Measurements from ENCODE around the gene OPN3. TPM values are rescaled to one million over a fixed set of nuclear protein-coding genes. Genes with fewer than 3 reads are reported as not detected.

The OPN3 gene
- total RNA-seq, 6 donors from 2014 or later, result 11.5 to 63.4 (median 30.2) TPM

DNA sequence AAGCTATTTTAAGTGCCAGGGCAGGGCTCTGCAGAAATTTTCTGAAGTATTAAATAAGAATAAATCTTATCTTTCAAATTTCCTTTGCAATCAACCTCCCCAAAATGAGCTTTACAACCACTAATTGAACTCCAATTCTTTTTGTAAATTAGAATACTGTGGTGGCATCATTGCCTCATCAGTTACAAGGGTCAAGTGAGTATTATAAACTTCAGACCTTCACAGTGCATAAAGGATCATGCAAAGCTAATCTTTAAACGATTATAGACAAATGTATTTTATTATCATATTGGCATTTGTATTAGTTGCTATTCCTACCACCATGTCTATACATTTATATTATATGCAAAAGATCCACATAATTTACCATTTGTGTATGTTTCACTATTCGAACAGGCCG, 7.2 kb downstream of the OPN3 start:
- H3K36me3 ChIP-seq, result peaks cover 0 to 10% (median under 1%) of the 10 kb centered on the region in 4 donors
- 88 to 97% methylated on average over 3 of the region's 3 CpGs for WGBS, 2 donors
- no peaks in the 10 kb centered on the region for H3K27me3 ChIP-seq
- H3K4me1 ChIP-seq, result peaks cover 2 to 7% (median 5%) of the 10 kb centered on the region in 4 donors
- DNase-seq, result no peak
- H3K4me3 ChIP-seq, result no peak overlapping the region
- TF ChIP-seq POLR2A (IDR thresholded peaks at IDR 0.05), result no peak
- TF ChIP-seq, protein P1, sequence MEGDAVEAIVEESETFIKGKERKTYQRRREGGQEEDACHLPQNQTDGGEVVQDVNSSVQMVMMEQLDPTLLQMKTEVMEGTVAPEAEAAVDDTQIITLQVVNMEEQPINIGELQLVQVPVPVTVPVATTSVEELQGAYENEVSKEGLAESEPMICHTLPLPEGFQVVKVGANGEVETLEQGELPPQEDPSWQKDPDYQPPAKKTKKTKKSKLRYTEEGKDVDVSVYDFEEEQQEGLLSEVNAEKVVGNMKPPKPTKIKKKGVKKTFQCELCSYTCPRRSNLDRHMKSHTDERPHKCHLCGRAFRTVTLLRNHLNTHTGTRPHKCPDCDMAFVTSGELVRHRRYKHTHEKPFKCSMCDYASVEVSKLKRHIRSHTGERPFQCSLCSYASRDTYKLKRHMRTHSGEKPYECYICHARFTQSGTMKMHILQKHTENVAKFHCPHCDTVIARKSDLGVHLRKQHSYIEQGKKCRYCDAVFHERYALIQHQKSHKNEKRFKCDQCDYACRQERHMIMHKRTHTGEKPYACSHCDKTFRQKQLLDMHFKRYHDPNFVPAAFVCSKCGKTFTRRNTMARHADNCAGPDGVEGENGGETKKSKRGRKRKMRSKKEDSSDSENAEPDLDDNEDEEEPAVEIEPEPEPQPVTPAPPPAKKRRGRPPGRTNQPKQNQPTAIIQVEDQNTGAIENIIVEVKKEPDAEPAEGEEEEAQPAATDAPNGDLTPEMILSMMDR (IDR thresholded peaks at IDR 0.05), result no peak
- no peak for TF ChIP-seq POLR2AphosphoS5 (IDR thresholded peaks at IDR 0.05)
- TF ChIP-seq EP300 (IDR thresholded peaks at IDR 0.05), result no peak
- no peak for ATAC-seq (ENCODE audit: low FRiP score in 2 of 2)
- no peaks in the 10 kb centered on the region for H3K9me3 ChIP-seq
- no peak overlapping the region for H3K27ac ChIP-seq

DNA sequence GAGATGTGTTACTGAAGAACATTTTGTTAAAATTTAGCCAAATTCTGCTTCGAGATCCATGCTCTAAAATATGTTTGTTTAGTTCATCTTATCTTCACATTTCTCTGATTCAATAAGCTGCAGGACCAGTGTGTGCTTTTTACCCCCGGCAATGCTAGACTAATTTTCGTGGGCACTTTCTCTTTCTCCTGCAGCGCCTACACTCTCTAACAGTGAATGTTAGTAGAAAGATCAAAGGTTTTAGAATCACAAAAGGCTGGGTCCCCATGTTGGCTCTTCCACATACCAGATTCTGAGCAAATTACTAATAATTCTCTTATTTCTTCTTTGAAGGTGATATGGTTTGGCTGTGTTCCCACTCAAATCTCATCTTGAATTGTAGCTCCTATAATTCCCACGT, 8.5 kb downstream of the OPN3 start:
- TF ChIP-seq, protein P1 (IDR thresholded peaks at IDR 0.05), result no peak
- TF ChIP-seq EP300 (IDR thresholded peaks at IDR 0.05), result no peak
- no peak for TF ChIP-seq POLR2AphosphoS5 (IDR thresholded peaks at IDR 0.05)
- no peak for TF ChIP-seq POLR2A (IDR thresholded peaks at IDR 0.05)

DNA sequence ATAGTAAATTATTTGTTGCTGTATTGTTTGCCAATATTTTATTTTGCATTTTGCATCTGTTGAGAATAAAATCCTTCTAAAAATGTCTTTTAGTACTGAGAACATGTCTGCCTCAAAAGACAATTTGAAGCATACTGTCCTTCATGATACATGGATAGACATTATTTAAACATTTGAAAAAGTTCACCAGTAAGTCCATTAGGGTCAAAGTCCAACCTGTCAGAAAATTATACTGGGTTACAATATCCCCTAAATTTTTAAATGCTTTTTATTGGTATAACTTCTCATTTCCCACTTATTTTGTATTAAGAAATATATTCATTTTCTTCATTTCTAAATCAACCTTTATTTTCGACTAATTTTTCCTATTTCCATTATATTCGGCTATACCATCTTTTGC, 9.3 kb downstream of the OPN3 start:
- 96 to 98% methylated on average over 2 of the region's 2 CpGs for WGBS, 2 donors
- Histone ChIP-seq H3K36me3 (peaks cover 0 to 10% (median under 1%) of the 10 kb centered on the region in 4 donors), H3K4me3 (no peak overlapping the region), H3K9me3 (no peaks in the 10 kb centered on the region), H3K27ac (no peak overlapping the region), H3K27me3 (no peaks in the 10 kb centered on the region), H3K4me1 (no peaks in the 10 kb centered on the region)
- DNase-seq (no peak), ATAC-seq (ENCODE audit: low FRiP score in 2 of 2) (no peak)
- TF ChIP-seq, protein P1 (IDR thresholded peaks at IDR 0.05), result no peak
- no peak for TF ChIP-seq POLR2A (IDR thresholded peaks at IDR 0.05)
- no peak for TF ChIP-seq EP300 (IDR thresholded peaks at IDR 0.05)
- TF ChIP-seq POLR2AphosphoS5 (IDR thresholded peaks at IDR 0.05), result no peak

More for the DNA sequence above, 8.5 kb downstream of the OPN3 start:
- peaks cover 0 to 10% (median under 1%) of the 10 kb centered on the region in 4 donors for H3K36me3 ChIP-seq
- H3K4me3 ChIP-seq, result no peak overlapping the region
- no peaks in the 10 kb centered on the region for H3K4me1 ChIP-seq
- no peak overlapping the region for H3K27ac ChIP-seq
- 89 to 93% methylated on average over 5 of the region's 5 CpGs for WGBS, 2 donors
- no peaks in the 10 kb centered on the region for H3K9me3 ChIP-seq
- DNase-seq, result no peak
- ATAC-seq (ENCODE audit: low FRiP score in 2 of 2), result no peak
- no peaks in the 10 kb centered on the region for H3K27me3 ChIP-seq

DNA sequence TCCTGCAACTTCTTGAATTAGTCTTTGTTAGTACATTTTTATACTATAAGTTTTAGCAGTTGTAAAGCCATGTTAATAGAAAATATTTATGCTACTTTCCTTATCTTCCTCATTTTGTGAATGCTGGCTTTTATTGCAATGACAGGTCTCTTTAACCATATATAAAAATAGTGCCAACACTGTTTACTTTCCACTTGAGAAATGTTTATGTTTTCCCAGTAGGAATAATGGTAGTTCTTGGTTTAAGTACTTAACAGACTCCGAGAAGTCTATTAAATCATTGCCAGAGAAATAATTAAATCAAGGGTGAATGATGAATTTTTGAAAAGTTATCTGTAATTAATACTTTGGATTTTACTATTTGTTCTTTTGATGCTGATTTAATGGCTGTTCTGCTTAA, 9.7 kb downstream of the OPN3 start:
- Histone ChIP-seq H3K4me3 (no peak overlapping the region), H3K27ac (no peak overlapping the region), H3K27me3 (no peaks in the 10 kb centered on the region), H3K4me1 (no peaks in the 10 kb centered on the region), H3K9me3 (no peaks in the 10 kb centered on the region), H3K36me3 (peaks cover 0 to 10% (median under 1%) of the 10 kb centered on the region in 4 donors)
- no peak for ATAC-seq (ENCODE audit: low FRiP score in 2 of 2)
- no peak for TF ChIP-seq POLR2AphosphoS5 (IDR thresholded peaks at IDR 0.05)
- TF ChIP-seq EP300 (IDR thresholded peaks at IDR 0.05), result no peak
- TF ChIP-seq, protein P1 (IDR thresholded peaks at IDR 0.05), result no peak
- TF ChIP-seq POLR2A (IDR thresholded peaks at IDR 0.05), result no peak
- DNase-seq, result no peak
- WGBS, 2 donors, result 65 to 79% methylated on average over 1 of the region's 1 CpG

DNA sequence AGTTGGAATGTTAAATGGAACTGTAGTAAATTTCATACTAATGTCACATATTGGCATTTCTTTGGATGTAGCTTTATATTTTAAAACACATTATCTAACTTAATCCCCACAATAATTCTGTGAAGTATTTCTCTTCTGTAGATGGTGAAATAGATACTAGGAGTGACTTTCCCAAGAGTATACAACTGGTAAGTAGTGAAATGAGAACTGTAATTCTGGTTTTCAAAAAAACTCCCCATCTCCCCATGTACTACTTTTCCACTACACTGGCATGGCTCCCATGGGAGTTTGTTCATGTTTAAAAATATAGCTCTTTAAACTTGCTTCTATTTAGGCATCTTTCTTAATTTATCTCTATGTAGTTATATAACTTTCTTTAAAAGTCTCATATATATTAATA, 10.2 kb downstream of the OPN3 start:
- H3K36me3 ChIP-seq, result peaks cover 0 to 6% (median under 1%) of the 10 kb centered on the region in 4 donors
- H3K9me3 ChIP-seq, result no peaks in the 10 kb centered on the region
- ATAC-seq (ENCODE audit: low FRiP score in 2 of 2), result no peak

More for the DNA sequence above, 10.2 kb downstream of the OPN3 start:
- TF ChIP-seq POLR2A (IDR thresholded peaks at IDR 0.05) (no peak), POLR2AphosphoS5 (IDR thresholded peaks at IDR 0.05) (no peak), EP300 (IDR thresholded peaks at IDR 0.05) (no peak)
- TF ChIP-seq, protein P1 (IDR thresholded peaks at IDR 0.05), result no peak
- DNase-seq, result no peak
- H3K27ac ChIP-seq, result no peak overlapping the region
- H3K4me1 ChIP-seq, result no peaks in the 10 kb centered on the region
- H3K27me3 ChIP-seq, result no peaks in the 10 kb centered on the region
- no peak overlapping the region for H3K4me3 ChIP-seq

Measured in upper lobe of left lung (tissue), 6 donors.